Hepatocyte (in vitro differentiated cells): ENCODE measurements around the gene DNAL4. TPM values are rescaled to one million over a fixed set of nuclear protein-coding genes. Genes with fewer than 3 reads are reported as not detected.

Source experiments
- DNase-seq: peaks from one replicate; pipeline ENCODE4 v3.0.0-alpha.2; 2016; ENCODE audit warnings: low spot score
- H2AFZ ChIP-seq: fragments of 200-600 bp; sonication (generic); 2 replicates; pipeline ENCODE4 v1.6.0; 2016; ENCODE audit warnings: antibody characterized with exemption, mild to moderate bottlenecking
- H3K27ac ChIP-seq: fragments of 200-600 bp; sonication (generic); 2 replicates; pipeline ENCODE4 v1.5.1; 2016; ENCODE audit warnings: mild to moderate bottlenecking
- H3K27me3 ChIP-seq: fragments of 200-600 bp; sonication (generic); 2 replicates; pipeline ENCODE4 v1.6.1; 2016
- H3K36me3 ChIP-seq: fragments of 200-600 bp; sonication (generic); replicated peaks from 2 replicates; pipeline ENCODE4 v1.5.1; 2016; ENCODE audit warnings: low read depth; ENCODE audit not compliant: insufficient read depth
- H3K4me1 ChIP-seq: fragments of 200-600 bp; sonication (generic); 2 replicates; pipeline ENCODE4 v1.5.1; 2016; ENCODE audit warnings: mild to moderate bottlenecking, moderate library complexity; ENCODE audit not compliant: insufficient read depth
- H3K4me2 ChIP-seq: fragments of 200-600 bp; sonication (generic); 2 replicates; pipeline ENCODE4 v1.6.0; 2016
- H3K4me3 ChIP-seq: fragments of 200-600 bp; sonication (generic); 2 replicates; pipeline ENCODE4 v1.5.1; 2016; ENCODE audit warnings: mild to moderate bottlenecking
- H3K79me2 ChIP-seq: fragments of 200-600 bp; sonication (generic); 2 replicates; pipeline ENCODE4 v1.6.0; 2017; ENCODE audit warnings: mild to moderate bottlenecking
- H3K9me2 ChIP-seq: fragments of 200-600 bp; sonication (generic); replicated peaks from 2 replicates; pipeline ENCODE4 v1.6.0; 2017; ENCODE audit warnings: mild to moderate bottlenecking; ENCODE audit not compliant: insufficient read depth
- H3K9me3 ChIP-seq: fragments of 200-600 bp; sonication (generic); 2 replicates; pipeline ENCODE4 v1.5.1; 2016; ENCODE audit warnings: low read depth, mild to moderate bottlenecking
- H4K20me1 ChIP-seq: fragments of 200-600 bp; sonication (generic); 2 replicates; pipeline ENCODE4 v1.6.0; 2016; ENCODE audit warnings: mild to moderate bottlenecking; ENCODE audit not compliant: insufficient read depth, poor library complexity, severe bottlenecking
- EZH2 ChIP-seq: fragments of 200-600 bp; sonication (generic); IDR thresholded peaks from 2 replicates; pipeline ENCODE4 v1.6.1; 2016; ENCODE audit warnings: antibody characterized with exemption, mild to moderate bottlenecking, borderline replicate concordance
- EZH2phosphoT487 ChIP-seq: fragments of 200-600 bp; sonication (generic); IDR thresholded peaks from one replicate; pipeline ENCODE4 v1.6.1; 2018; ENCODE audit warnings: antibody characterized with exemption, mild to moderate bottlenecking, low read depth, moderate library complexity; ENCODE audit not compliant: unreplicated experiment, severe bottlenecking
- WGBS: methylation state at CpG from one replicate; pipeline ENCODE4 v1.1.6; 2016; ENCODE audit warnings: low lambda C conversion rate; ENCODE audit errors: missing lambda C conversion rate; 5-methylcytosine and 5-hydroxymethylcytosine counted together
- polyA plus RNA-seq: library from polyadenylated mRNA; unstranded; fragments of >200 nt; fragmentation: Nextera tagmentation; extraction: Ambion mirVana; gene quantifications from 2 replicates; pipeline ENCODE4 v1.2.1, GENCODE V29; 2016
- total RNA-seq: library from RNA; depleted of rRNA; stranded (reverse); fragments of >200 nt; gene quantifications from 2 replicates; pipeline ENCODE4 v1.2.3, GENCODE V29; 2014
- TF ChIP-seq, protein P1 (sequence below): fragments of 200-600 bp; sonication (generic); IDR thresholded peaks from 2 replicates; pipeline ENCODE4 v1.5.1; 2016; ENCODE audit warnings: antibody characterized with exemption, mild to moderate bottlenecking; ENCODE audit not compliant: poor library complexity

Gene DNAL4
- total and polyA plus RNA-seq, 2 experiments from 2014 or later: 11.9 to 21.5 TPM

DNA sequence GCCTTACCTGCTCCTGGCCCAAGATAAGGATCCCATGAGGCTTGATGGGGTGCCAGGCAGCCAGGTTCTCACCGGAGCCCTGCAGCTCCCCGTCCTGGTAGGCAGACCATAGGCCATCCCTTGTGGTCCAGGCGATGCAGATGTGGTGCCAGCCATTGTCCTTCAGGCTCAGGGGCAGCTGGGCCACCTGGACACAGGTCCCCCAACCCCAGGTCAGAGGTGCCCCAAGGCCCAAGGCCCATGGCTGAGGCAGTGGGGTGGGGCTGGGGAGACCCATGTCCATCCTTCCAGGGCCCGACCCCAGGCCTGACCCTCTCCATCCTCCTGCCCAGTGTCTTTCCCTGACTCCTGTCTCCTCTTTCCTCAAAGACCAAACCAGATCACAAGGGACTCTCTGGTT, 29.1 kb upstream of the DNAL4 start:
- Histone ChIP-seq H3K4me2 (no peak overlapping the region), H3K9me2 (no peaks in the 10 kb centered on the region), H3K36me3 (no peaks in the 10 kb centered on the region), H2AFZ (no peak overlapping the region), H3K27me3 (no peaks in the 10 kb centered on the region), H3K4me3 (no peak overlapping the region), H4K20me1 (no peaks in the 10 kb centered on the region), H3K9me3 (no peaks in the 10 kb centered on the region), H3K4me1 (no peaks in the 10 kb centered on the region), H3K79me2 (no peaks in the 10 kb centered on the region), H3K27ac (no peak overlapping the region)
- WGBS: 80% methylated on average over 4 of the region's 4 CpGs
- TF ChIP-seq EZH2phosphoT487: no peak
- TF ChIP-seq, protein P1, sequence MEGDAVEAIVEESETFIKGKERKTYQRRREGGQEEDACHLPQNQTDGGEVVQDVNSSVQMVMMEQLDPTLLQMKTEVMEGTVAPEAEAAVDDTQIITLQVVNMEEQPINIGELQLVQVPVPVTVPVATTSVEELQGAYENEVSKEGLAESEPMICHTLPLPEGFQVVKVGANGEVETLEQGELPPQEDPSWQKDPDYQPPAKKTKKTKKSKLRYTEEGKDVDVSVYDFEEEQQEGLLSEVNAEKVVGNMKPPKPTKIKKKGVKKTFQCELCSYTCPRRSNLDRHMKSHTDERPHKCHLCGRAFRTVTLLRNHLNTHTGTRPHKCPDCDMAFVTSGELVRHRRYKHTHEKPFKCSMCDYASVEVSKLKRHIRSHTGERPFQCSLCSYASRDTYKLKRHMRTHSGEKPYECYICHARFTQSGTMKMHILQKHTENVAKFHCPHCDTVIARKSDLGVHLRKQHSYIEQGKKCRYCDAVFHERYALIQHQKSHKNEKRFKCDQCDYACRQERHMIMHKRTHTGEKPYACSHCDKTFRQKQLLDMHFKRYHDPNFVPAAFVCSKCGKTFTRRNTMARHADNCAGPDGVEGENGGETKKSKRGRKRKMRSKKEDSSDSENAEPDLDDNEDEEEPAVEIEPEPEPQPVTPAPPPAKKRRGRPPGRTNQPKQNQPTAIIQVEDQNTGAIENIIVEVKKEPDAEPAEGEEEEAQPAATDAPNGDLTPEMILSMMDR: no peak
- TF ChIP-seq EZH2: no peak
- no peak for DNase-seq

DNA sequence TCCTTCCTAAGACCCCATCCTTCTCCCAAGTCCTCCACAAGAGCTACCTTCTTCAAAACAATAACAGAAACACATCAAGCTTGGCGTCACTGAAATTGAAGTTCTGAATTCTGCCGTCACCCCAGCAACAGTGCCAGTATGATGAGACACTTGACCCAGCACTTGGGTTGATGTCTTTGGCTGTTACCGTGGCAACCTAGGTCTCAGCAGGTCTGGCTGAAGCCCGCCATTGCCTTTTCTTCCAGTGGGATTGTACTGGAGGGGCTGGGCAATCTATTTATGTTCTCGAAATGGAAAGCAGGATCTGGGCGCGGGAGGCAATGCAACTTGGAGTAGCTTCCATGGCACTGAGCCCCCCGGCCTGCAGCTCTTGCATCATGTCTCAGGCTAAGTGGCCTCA, 26.1 kb upstream of the DNAL4 start:
- DNase-seq: no peak
- H3K4me2 ChIP-seq: no peak overlapping the region
- no peaks in the 10 kb centered on the region for H3K27me3 ChIP-seq
- no peaks in the 10 kb centered on the region for H3K9me2 ChIP-seq
- H3K36me3 ChIP-seq: no peaks in the 10 kb centered on the region
- TF ChIP-seq, protein P1: no peak
- TF ChIP-seq EZH2 (no peak), EZH2phosphoT487 (no peak)
- no peak overlapping the region for H3K27ac ChIP-seq
- 84% methylated on average over 8 of the region's 8 CpGs for WGBS
- H2AFZ ChIP-seq: no peak overlapping the region
- H3K4me1 ChIP-seq: no peaks in the 10 kb centered on the region
- H3K9me3 ChIP-seq: no peaks in the 10 kb centered on the region
- H3K79me2 ChIP-seq: no peaks in the 10 kb centered on the region
- no peaks in the 10 kb centered on the region for H4K20me1 ChIP-seq
- H3K4me3 ChIP-seq: no peak overlapping the region

DNA sequence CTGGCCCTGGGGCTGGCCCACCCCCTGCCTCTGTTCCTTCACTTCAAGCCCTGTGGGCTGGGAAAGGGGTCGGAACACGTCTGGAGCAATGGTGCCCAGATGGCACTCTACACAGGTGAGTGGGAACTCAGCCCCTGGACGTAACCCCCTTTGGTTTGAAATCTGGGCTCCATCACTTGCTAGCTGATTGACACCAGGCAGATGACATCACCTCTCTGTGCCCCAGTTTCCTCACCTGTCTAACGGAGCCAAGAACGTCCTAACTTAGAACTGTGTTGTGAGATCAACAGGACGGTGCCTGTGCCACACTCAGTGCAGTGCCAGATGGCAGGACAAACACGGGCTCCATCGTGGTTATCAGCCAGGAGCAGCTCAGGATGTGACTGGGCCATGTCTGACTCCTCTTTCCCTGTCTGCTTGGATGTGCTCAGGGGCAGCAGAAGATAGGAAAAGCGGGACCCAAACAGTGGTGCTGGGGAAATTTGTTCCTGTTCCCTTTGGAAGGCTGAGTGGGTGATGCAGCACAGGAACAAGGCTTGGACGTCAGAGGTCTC, 25.5 kb upstream of the DNAL4 start:
- DNase-seq: no peak
- H3K27me3 ChIP-seq: no peaks in the 10 kb centered on the region
- no peaks in the 10 kb centered on the region for H3K9me3 ChIP-seq
- H3K4me2 ChIP-seq: no peak overlapping the region
- no peak overlapping the region for H3K4me3 ChIP-seq
- no peaks in the 10 kb centered on the region for H3K4me1 ChIP-seq
- no peaks in the 10 kb centered on the region for H3K9me2 ChIP-seq
- WGBS: 85% methylated on average over 10 of the region's 10 CpGs
- no peaks in the 10 kb centered on the region for H3K79me2 ChIP-seq
- no peak for TF ChIP-seq EZH2
- TF ChIP-seq EZH2phosphoT487: no peak
- TF ChIP-seq, protein P1: no peak
- no peaks in the 10 kb centered on the region for H3K36me3 ChIP-seq
- H4K20me1 ChIP-seq: no peaks in the 10 kb centered on the region
- no peak overlapping the region for H3K27ac ChIP-seq
- no peak overlapping the region for H2AFZ ChIP-seq

DNA sequence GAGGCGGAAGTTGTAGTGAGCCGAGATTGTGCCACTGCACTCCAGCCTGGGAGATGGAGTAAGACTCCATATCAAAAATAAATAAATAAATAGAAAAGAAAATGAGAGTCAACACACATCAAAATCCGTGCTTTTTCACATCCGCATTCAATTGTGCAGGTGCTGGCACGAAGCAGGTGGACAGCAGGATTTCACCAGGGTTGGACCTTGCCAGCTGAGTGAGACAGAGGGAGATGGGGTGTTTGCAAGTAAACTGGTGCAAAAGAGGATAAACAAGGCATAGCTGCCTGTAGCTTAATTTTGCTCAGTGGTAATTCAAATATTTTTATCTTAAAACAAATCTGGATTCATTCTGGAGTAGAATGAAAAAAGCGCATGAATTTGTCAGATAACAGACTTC, 23.3 kb upstream of the DNAL4 start:
- DNase-seq: no peak
- Histone ChIP-seq H3K79me2 (no peaks in the 10 kb centered on the region), H3K9me2 (no peaks in the 10 kb centered on the region), H3K4me1 (no peaks in the 10 kb centered on the region), H3K27ac (no peak overlapping the region), H2AFZ (no peak overlapping the region), H3K9me3 (no peaks in the 10 kb centered on the region), H3K4me3 (no peak overlapping the region), H4K20me1 (no peaks in the 10 kb centered on the region), H3K36me3 (no peaks in the 10 kb centered on the region), H3K4me2 (no peak overlapping the region), H3K27me3 (no peaks in the 10 kb centered on the region)
- WGBS: 90% methylated on average over 6 of the region's 6 CpGs
- TF ChIP-seq EZH2: no peak
- TF ChIP-seq EZH2phosphoT487: no peak
- TF ChIP-seq, protein P1: no peak
